ENCODE results near the gene SIRT6.
"Not testable (repeated sequence)": the region's sequence is repeated elsewhere in the genome, so short reads cannot be mapped to it uniquely, and the experiment has no call there.

Gene SIRT6

DNA sequence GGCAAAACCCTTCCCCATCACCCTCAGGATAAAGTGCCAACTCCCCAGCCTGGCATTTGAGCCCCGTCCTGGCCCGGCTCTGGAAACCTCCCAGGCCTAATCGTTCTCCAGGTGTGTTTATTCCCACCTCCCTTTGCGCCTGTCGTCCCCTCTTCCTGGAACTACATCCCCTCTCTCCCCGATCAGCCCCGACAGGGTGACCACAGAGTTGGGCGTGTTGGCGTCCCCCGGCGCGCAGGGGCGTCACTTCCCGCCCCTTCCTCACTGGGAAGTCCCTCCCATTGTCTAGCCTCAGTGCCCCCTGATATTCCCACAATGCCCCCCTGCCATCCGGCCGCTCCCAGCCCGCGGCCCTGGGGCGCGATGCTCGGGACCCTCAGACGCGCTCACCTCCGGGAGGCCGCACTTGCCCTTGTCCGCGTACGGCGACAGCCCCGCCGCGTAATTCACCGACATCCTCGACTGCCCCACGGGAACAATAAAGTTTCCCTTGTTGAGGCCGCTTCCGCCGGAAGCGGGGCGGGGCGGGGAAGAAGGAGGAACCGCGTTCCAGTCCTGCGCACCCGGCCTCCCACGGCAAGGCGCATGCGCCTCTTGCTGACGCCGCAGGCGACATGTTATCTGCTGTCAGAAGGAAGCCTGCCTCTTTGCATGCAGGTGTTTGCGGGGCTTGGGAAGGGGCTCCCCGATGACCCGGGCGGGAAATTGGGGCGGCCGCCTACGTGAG is at the start of gene SIRT6, which contains the start of gene ANKRD24:
SIRT6 (minus strand) TSS at position 480 of the 727 bp plus-strand sequence; CDS start at position 456, 24 bp downstream.
ANKRD24 (plus strand) TSS at position 606 of the 727 bp plus-strand sequence. CDS start 3,737 bp downstream, outside the sequence.
- DNase-seq (ENCODE audit: low read depth): peak; percentile 91

DNA sequence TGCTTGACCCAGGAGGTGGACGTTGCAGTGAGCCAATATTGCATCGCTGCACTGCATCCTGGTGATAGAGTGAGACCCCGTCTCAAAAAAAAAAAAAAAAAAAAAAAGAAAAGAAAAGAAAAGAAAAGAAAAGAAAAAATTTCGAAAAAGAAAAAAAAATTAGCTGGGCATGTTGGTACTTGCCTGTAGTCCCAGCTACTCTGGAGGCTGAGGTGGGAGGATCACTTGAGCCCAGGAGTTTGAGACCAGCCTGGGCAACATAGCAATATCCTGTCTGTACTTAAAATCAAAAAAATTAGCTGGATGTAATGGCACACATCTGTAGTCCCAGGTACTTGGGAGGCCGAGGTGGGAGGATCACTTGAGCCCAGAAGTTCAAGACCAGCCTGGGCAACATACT is 49.8 kb upstream of the SIRT6 start:
- not testable (repeated sequence) for DNase-seq (ENCODE audit: low read depth)

- DNase-seq (ENCODE audit: low read depth): not testable (repeated sequence)
These were observed 49.2 kb upstream of the SIRT6 start for GRCh38 chr19:4231521-4231920.

GRCh38 chr19:4230237-4230636 is 47.9 kb upstream of the SIRT6 start:
- not testable (repeated sequence) for DNase-seq (ENCODE audit: low read depth)

DNA sequence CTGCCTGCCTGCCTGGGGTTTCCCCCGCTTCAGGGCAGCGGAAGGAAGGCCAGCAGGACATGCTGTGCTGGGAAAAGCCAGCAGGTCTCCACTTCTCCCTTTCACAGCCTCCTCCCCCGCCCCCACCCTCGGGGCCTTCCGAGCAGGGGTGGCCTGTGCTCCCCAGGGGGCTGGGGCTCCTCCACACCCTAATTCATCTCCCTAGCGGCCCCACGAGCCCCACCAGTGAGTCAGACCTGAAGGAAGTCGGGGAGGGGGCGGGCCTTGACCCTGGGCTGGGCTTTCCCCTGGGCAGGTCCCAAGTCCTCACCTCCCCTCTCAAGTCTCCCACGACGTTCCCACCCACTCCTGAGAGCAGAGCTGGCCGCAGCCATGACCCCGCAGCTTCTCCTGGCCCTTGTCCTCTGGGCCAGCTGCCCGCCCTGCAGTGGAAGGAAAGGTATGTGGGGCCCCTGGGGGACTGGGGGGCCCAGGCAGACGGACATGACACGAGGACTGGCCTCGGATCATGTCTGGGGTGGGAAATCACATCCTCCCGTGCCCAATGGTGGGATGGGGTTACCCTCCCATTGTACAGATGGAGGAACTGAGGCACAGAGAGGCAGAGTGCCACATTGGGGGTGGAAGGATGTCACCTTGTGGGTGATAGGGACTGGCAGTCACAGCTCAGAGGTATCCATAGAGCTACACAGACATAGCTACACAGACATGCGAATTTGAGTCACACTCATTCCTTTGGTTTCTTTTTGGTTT is 47.0 kb upstream of the SIRT6 start, which contains the start of gene EBI3:
EBI3 (plus strand) TSS at position 345 of the 753 bp plus-strand sequence; CDS start at position 373, 28 bp downstream.
- DNase-seq (ENCODE audit: low read depth): peak; percentile 53

DNA sequence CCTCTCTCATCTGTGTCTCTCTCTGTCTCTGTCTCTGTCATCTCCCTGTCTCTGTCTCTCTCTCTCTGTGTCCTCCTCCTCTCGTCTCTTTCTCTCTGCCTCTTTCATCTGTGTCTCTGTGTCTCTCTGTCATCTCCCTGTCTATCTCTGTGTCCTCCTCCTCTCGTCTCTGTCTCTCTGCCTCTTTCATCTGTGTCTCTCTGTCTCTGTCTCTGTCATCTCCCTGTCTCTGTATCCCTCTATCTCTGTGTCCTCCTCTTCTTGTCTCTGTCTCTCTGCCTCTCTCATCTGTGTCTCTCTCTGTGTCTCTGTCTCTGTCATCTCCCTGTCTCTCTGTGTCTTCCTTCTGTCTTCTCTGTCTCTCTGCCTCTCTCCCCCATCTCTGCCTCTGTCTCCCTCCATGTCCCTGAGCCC is 46.4 kb upstream of the SIRT6 start:
- no peak for DNase-seq (ENCODE audit: low read depth)

- DNase-seq (ENCODE audit: low read depth): no peak
These were observed 45.4 kb upstream of the SIRT6 start for GRCh38 chr19:4227771-4228170.

DNA sequence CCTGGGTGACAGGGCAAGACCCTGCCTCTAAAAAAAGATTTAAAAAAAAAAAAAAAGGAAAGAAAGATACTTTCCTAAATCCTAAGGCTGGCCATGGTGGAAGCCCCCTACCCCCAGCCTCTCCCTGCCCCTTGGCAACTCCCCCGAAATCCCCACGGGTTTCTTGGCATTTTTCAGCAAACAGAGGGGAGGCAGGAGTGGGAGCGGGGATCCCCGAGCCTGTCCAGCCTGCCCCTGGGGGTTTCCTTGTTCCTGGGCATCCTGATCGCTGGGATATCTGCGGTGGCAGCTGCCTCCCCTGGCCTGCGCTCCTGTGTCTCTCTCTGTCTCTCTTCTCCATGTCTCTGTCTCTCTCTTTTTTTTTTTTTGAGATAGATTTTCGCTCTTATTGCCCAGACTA is 43.5 kb upstream of the SIRT6 start:
- no peak for DNase-seq (ENCODE audit: low read depth)

DNA sequence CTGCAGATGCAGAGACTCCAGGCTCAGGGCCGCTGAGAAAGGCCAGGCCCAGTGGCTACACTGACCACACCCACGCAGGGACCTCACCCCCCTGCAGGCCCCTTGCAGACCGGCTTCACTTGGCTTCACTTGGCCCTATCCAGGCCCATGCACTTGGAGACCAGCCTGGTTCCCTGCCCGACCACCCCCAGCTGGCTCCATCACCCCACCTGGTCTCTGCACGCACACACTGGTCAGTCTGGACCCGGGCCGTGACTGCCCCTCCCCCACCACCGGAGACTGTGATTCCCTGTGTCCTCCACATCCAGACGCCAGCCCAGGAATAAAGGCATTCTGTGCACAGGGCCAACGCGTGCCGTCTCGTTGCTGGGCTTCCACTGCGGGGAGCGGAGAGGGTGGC is 42.1 kb upstream of the SIRT6 start:
- no peak for DNase-seq (ENCODE audit: low read depth)

- no peak for DNase-seq (ENCODE audit: low read depth)
These were observed 37.8 kb upstream of the SIRT6 start for GRCh38 chr19:4220188-4220587.

DNA sequence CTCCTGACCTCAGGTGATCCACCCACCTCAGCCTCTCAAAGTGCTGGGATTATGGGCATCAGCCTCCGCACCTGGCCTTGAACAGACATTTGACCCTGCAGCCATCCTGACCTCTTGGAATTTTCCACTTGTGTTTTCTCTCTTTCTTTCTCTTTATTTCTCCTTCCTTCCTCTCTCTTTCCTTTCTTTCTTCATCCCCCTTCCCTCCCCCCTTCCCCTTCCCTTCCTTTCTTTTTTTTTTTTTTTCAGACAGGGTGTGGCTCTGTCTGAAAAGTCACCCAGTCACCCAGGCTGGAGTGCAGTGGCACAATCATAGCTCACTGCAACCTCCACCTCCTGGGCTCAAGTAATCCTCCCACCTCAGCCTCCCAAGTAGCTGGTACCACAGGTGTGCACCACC is 36.2 kb upstream of the SIRT6 start:
- not testable (repeated sequence) for DNase-seq (ENCODE audit: low read depth)

GRCh38 chr19:4217429-4218264 is 35.3 kb upstream of the SIRT6 start:
- no peak for DNase-seq (ENCODE audit: low read depth)

DNA sequence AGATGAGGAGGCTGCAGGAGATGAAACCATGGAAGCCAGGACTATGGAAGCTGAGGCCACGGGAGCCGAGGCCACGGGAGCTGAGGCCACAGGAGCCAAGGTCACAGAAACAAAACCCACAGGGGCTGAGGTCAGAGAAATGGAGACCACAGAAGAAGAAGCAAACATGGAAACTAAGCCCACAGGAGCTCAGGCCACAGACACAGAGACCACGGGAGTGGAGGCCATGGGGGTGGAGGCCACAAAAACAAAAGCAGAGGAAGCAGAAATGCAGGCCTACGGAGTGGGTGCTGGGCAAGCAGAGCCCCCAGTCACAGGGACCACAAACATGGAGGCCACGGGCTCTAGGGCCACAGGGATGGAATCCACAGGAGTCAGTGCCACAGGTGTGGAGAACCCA is 34.5 kb upstream of the SIRT6 start:
- no peak for DNase-seq (ENCODE audit: low read depth)

DNA sequence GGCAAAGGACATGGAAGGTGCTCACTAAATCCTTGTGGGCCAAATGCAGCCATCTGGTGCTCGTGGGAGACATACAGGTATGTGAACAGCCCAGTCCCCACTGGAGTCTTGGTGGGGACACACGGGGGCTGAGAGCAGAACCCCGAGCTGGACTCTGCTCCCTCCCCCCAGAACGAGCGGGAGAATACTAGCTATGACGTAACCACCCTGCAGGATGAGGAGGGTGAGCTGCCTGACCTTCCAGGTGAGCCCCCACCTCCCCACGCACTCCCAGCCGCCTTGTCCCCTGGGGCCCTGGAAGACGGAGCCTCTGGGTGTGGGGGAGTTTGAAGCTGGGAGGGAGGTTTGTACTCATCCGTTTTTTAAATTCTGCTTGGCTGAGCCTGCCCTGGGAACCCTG is 33.4 kb upstream of the SIRT6 start:
- DNase-seq (ENCODE audit: low read depth): no peak

DNA sequence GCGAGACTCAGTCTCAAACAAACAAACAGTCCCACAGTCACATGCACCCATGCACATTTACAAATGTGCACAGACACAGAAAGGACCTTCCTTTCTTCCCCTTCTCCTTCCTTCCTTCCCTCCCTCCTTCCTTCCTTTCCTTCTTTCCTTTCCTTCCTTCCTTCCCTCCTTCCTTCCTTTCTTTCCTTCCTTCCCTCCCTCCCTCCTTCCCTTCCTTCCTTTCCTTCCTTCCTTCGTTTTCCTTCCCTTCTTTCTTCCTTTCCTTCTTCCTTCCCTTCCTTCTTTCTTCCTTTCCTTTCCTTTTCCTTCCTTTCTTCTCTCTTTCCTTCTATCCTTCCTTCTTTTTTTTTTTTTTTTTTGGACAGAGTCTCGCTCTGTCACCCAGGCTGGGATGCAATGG is 30.8 kb upstream of the SIRT6 start:
- DNase-seq (ENCODE audit: low read depth): no peak

DNA sequence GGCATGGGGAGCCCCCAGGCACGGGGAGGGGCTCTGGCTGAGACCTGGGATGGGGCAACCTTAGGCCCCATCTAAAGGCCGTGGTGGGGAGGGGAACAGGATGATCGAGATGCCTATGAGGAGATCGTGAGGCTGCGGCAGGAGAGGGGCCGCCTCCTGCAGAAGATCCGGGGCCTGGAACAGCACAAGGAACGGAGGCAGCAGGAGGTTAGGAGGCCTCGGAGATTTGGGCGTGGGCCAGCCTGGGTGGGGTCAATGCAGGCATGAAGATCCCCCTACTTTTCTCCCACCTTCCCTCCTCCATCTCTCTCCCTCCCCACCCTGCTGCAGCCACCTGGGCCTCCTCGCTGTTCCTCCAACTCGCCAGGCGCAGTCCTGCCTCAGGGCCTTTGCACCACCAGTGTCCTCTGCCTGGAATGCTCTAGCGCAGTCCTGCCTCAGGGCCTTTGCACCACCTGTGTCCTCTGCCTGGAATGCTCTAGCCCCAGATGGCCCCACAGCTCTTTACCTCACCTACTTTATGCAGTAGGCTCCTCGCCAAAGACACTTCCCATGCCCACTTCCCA is 27.9 kb upstream of the SIRT6 start:
- DNase-seq (ENCODE audit: low read depth): no peak

DNA sequence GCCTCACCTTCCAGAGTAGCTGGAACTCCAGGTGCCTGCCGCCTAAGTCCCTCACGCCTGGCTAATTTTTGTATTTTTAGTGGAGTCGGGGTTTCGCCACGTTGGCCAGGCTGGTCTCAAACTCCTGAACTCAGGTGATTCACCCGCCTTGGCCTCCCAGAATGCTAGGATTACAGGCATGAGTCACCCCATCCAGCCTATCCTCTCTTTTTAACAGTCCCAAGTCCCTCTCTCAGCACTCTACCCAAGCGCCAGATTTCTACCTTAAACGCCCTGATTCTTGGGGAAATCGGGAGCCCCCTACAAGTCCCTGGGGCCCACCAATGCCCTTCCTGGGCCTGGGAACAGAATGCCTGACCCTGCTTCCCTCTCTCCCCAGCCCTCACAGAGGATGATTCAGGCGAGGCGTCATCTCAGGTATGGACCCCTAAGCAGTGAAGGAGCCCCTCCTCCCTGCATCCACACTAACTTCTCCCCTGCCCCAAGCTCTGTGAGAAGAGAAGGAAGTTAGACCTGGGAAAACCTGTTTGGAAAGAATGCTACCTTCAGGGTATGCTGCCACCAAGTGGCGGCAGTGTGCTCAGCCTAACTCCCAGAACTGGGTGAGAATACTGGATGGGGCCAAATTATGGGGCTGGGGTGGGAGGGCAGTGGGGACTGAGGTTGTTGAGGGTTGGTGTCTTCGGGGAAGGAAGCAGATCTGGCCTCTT is 26.2 kb upstream of the SIRT6 start:
- DNase-seq (ENCODE audit: low read depth): no peak

- no peak for DNase-seq (ENCODE audit: low read depth)
These were observed 24.6 kb upstream of the SIRT6 start for GRCh38 chr19:4206818-4207484.

GRCh38 chr19:4201798-4202197 is 19.4 kb upstream of the SIRT6 start:
- DNase-seq (ENCODE audit: low read depth): no peak

DNA sequence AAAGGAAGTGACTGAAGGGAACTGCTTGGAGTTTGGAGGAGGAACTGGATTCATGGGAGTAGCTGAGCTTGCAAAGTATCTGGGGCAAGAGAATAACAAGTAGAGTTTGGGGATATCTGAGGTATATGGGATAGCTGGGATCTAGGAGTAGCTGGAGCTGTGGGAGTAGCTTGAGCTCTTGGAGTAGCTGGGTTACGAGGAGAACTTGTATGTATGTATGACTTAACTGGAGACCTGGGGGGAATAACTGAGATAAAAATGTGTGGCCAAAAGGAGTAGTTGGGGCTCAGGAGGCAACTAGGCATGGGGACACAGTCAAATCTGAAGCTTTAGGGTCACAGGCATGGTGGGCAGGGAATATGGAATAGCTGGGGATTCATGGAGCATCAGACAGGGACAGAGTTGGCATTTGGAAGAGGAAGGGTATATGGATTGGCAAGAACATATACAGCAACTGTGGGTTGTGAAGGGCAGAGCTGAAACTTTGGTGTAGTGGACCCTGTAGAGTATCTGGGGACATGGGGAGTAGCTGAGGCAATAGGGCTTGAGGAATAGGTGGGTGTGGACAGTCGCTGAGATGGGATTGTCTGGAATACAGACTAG is 18.7 kb upstream of the SIRT6 start:
- no peak for DNase-seq (ENCODE audit: low read depth)
